Stomach (tissue), 9 donors: ENCODE results near the gene KTI12. TPM values are rescaled to one million over a fixed set of nuclear protein-coding genes. Genes with fewer than 3 reads are reported as not detected.

Experiments
- DNase-seq, 2 donors: peaks; one replicate each; pipeline versions ENCODE4 v3.0.0 to v3.0.0-alpha.2; 2013 to 2019
- H3K27ac ChIP-seq, 5 donors: fragments of 200-600 bp in 4 of 5; sonication (generic) in 4 of 5; one replicate each; pipeline ENCODE4 v1.5.1; 2013 to 2019; ENCODE audit warnings: mild to moderate bottlenecking in 1 of 5, moderate library complexity in 1 of 5
- H3K27me3 ChIP-seq, 3 donors: fragments of 200-600 bp; sonication (generic); one replicate each; pipeline ENCODE4 v1.5.1; 2017 to 2019; ENCODE audit warnings: mixed run types in 1 of 3
- H3K36me3 ChIP-seq, 4 donors: fragments of 200-600 bp; sonication (generic); 1 replicate in 3 of 4; 2 replicates in 1 of 4; pipeline ENCODE4 v1.5.1; 2016 to 2019
- H3K4me1 ChIP-seq, 4 donors: fragments of 200-600 bp; sonication (generic); one replicate each; pipeline ENCODE4 v1.5.1; 2016 to 2019
- H3K4me3 ChIP-seq, 4 donors: fragments of 200-600 bp; sonication (generic) in 3 of 4; one replicate each; pipeline ENCODE4 v1.5.1; 2016 to 2019; ENCODE audit warnings: mild to moderate bottlenecking in 1 of 4
- H3K9me3 ChIP-seq, 4 donors: fragments of 200-600 bp; sonication (generic); one replicate each; pipeline ENCODE4 v1.5.1; 2016 to 2019
- CTCF ChIP-seq, 7 experiments: fragments of 450-650 bp in 4 of 7; fragments of 200-600 bp in 3 of 7; sonication (generic) in 3 of 7; IDR thresholded peaks; one replicate each; pipeline ENCODE4 v1.5.1; 2016 to 2019; ENCODE audit warnings: antibody characterized with exemption in 7 of 7, control low read depth in 2 of 7, mild to moderate bottlenecking in 1 of 7
- EP300 ChIP-seq: sonication (generic); formaldehyde crosslinking; IDR thresholded peaks from one replicate; pipeline ENCODE4 v1.6.1; 2017; ENCODE audit warnings: antibody characterized with exemption
- POLR2A ChIP-seq, 4 donors: fragments of 450-650 bp; IDR thresholded peaks; one replicate each; pipeline ENCODE4 v1.6.1; 2016; ENCODE audit warnings: antibody characterized with exemption in 4 of 4, control low read depth in 2 of 4, mild to moderate bottlenecking in 1 of 4, moderate library complexity in 1 of 4
- POLR2AphosphoS5 ChIP-seq, 3 donors: sonication (generic); formaldehyde crosslinking; IDR thresholded peaks; one replicate each; pipeline ENCODE4 v1.6.1; 2016; ENCODE audit warnings: antibody characterized with exemption in 3 of 3
- WGBS, 5 donors: extraction: QIAGEN DNeasy Blood & Tissue Kit in 3 of 5; methylation state at CpG; one replicate each; pipeline versions ENCODE4 v1.1.5 to v1.1.7; 2013 to 2018; 5-methylcytosine and 5-hydroxymethylcytosine counted together
- intact Hi-C: fragments of 100-400 bp; cut with DNase I; formaldehyde crosslinking; loops from one replicate; pipeline ENCODE4 v1.15.1; 2023; ENCODE audit warnings: low total_unique reads
- polyA plus RNA-seq, 3 donors: library from polyadenylated mRNA; stranded (reverse); fragments of 200-250 nt; gene quantifications; one replicate each; pipeline ENCODE4 v1.2.3, GENCODE V29; 2013
- total RNA-seq, 5 donors: library from RNA; depleted of rRNA; stranded (reverse); fragments of >200 nt; gene quantifications; one replicate each; pipeline versions ENCODE4 v1.1.0 to v1.2.3, GENCODE V29; 2014 to 2016
- donor health status: healthy with polysubstance abuse.
- donor health status: Bipolar disorder and iron deficiency.
- donor health status: healthy.

Gene KTI12
- total and polyA plus RNA-seq, 8 donors = 4.2 to 15.4 (median 7.3) TPM

GRCh38 chr1:52070704-52071103 lies 37.1 kb upstream of the KTI12 start:
- H3K27me3 ChIP-seq = no peaks in the 10 kb centered on the region
- H3K9me3 ChIP-seq = no peaks in the 10 kb centered on the region
- WGBS, 5 donors = 89 to 95% (median 92%) methylated on average over 4 of the region's 4 CpGs
- no peak for DNase-seq
- intact Hi-C loops = no loop called here
- H3K4me1 ChIP-seq = peaks cover 0 to 6% (median 2%) of the 10 kb centered on the region in 4 donors
- H3K4me3 ChIP-seq = no peak overlapping the region
- peaks cover 11 to 82% (median 69%) of the 10 kb centered on the region in 4 donors for H3K36me3 ChIP-seq
- no peak overlapping the region for H3K27ac ChIP-seq
- TF ChIP-seq CTCF (IDR thresholded peaks at IDR 0.05) (no peak), POLR2A (IDR thresholded peaks at IDR 0.05) (no peak), POLR2AphosphoS5 (IDR thresholded peaks at IDR 0.05) (no peak), EP300 (no peak)

- H3K27ac ChIP-seq = no peak overlapping the region
- WGBS, 5 donors = 88 to 92% (median 90%) methylated on average over 2 of the region's 2 CpGs
- no peak overlapping the region for H3K4me3 ChIP-seq
- H3K9me3 ChIP-seq = no peaks in the 10 kb centered on the region
- H3K36me3 ChIP-seq = peaks cover 38 to 81% (median 79%) of the 10 kb centered on the region in 4 donors
- no peak for DNase-seq
- intact Hi-C loops = no loop called here
- peaks cover 14 to 41% (median 26%) of the 10 kb centered on the region in 4 donors for H3K4me1 ChIP-seq
- H3K27me3 ChIP-seq = no peaks in the 10 kb centered on the region
- TF ChIP-seq CTCF (IDR thresholded peaks at IDR 0.05) (no peak), POLR2A (IDR thresholded peaks at IDR 0.05) (no peak), EP300 (no peak), POLR2AphosphoS5 (IDR thresholded peaks at IDR 0.05) (no peak)
These were observed 29.6 kb upstream of the KTI12 start for GRCh38 chr1:52063192-52063591.

- no peak for DNase-seq
- TF ChIP-seq EP300 (no peak), POLR2A (IDR thresholded peaks at IDR 0.05) (no peak), CTCF (IDR thresholded peaks at IDR 0.05) (no peak), POLR2AphosphoS5 (IDR thresholded peaks at IDR 0.05) (no peak)
- H3K9me3 ChIP-seq = no peaks in the 10 kb centered on the region
- H3K27me3 ChIP-seq = no peaks in the 10 kb centered on the region
- H3K27ac ChIP-seq = no peak overlapping the region
- H3K36me3 ChIP-seq = peaks cover 31 to 57% (median 55%) of the 10 kb centered on the region in 4 donors
- 93 to 99% (median 95%) methylated on average over 4 of the region's 4 CpGs for WGBS, 5 donors
- H3K4me1 ChIP-seq = peaks cover 26 to 53% (median 41%) of the 10 kb centered on the region in 4 donors
- H3K4me3 ChIP-seq = no peak overlapping the region
- intact Hi-C loops = no loop called here
These were observed 27.2 kb upstream of the KTI12 start for GRCh38 chr1:52060822-52061221.

DNA sequence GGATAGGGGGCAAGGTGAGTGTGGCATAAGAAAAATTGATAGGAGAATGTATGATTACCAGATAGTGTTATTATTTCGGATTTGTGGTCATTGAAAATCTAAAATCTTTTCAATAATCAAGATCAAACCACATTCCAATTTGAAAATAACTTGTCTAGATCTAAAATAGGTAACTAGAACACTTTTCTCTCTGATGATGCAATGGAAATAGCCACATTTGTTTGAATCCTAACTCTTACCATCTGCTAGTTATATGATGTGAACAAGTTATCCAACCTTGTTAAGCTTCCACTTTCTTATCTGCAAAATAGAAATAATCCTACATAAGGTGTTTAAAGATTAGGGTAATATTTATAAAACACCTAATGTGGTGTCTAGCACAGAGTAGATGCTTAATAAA lies 26.3 kb upstream of the KTI12 start:
- no peak for TF ChIP-seq EP300
- no peak for TF ChIP-seq POLR2AphosphoS5 (IDR thresholded peaks at IDR 0.05)
- TF ChIP-seq POLR2A (IDR thresholded peaks at IDR 0.05) = no peak
- no peak for TF ChIP-seq CTCF (IDR thresholded peaks at IDR 0.05)
- Histone ChIP-seq H3K36me3 (peaks cover 23 to 48% (median 46%) of the 10 kb centered on the region in 4 donors), H3K9me3 (no peaks in the 10 kb centered on the region), H3K27ac (no peak overlapping the region), H3K27me3 (no peaks in the 10 kb centered on the region), H3K4me3 (no peak overlapping the region), H3K4me1 (peaks cover 26 to 53% (median 42%) of the 10 kb centered on the region in 4 donors)
- intact Hi-C loops = no loop called here
- WGBS, 5 donors = 86 to 96% (median 89%) methylated on average over 1 of the region's 1 CpG
- no peak for DNase-seq
